Activated CD4-positive, alpha-beta memory T cell treated with anti-CD3 and anti-CD28 coated beads, Interleukin-2, amount 10 ng/mL, durations not matched to agents 7 days and 5 days (primary cell): ENCODE data around the gene C2CD4B. TPM values are rescaled to one million over a fixed set of nuclear protein-coding genes. Genes with fewer than 3 reads are reported as not detected.
A peak's percentile ranks its signal among the peaks of the same experiment; 100 is the strongest.

Source experiments
- CTCF ChIA-PET: fragments of 350-600 bp; sonication (Branson Sonifier 250); formaldehyde crosslinking; loops from one replicate; lab custom pipeline; 2021; ENCODE audit warnings: antibody characterized with exemption, inconsistent platforms; lab: Charles Lee
- POLR2A ChIA-PET: fragments of 350-600 bp; sonication (Branson Sonifier 250); formaldehyde crosslinking; loops from one replicate; lab custom pipeline; 2021; ENCODE audit warnings: antibody characterized with exemption; lab: Charles Lee
- DNase-seq: peaks from one replicate; pipeline ENCODE4 v3.0.0-alpha.2; 2020
- H3K27ac Mint-ChIP-seq: one replicate; pipeline ENCODE4 v1.8.0; 2021; ENCODE audit warnings: mild to moderate bottlenecking, mixed read lengths
- H3K27me3 Mint-ChIP-seq: one replicate; pipeline ENCODE4 v1.8.0; 2021; ENCODE audit warnings: mixed read lengths
- H3K36me3 Mint-ChIP-seq: one replicate; pipeline ENCODE4 v1.8.0; 2021; ENCODE audit warnings: low read depth, mixed read lengths
- H3K4me1 Mint-ChIP-seq: one replicate; pipeline ENCODE4 v1.8.0; 2021; ENCODE audit warnings: mixed read lengths
- H3K4me3 Mint-ChIP-seq: one replicate; pipeline ENCODE4 v1.8.0; 2021; ENCODE audit warnings: mild to moderate bottlenecking, mixed read lengths
- H3K9me3 Mint-ChIP-seq: one replicate; pipeline ENCODE4 v1.8.0; 2021; ENCODE audit warnings: mixed read lengths
- total RNA-seq, 2 experiments: library from RNA; stranded (reverse); gene quantifications; one replicate each; pipeline ENCODE4 v1.2.3, GENCODE V29; 2021

Gene C2CD4B
- total RNA-seq, 2 experiments from 2014 or later, result 0.23 to 0.40 TPM

- CTCF ChIA-PET, result no interaction called here
- Mint-ChIP-seq H3K4me1 (no peaks in the 10 kb centered on the region), H3K27ac (no peak overlapping the region), H3K9me3 (no peaks in the 10 kb centered on the region), H3K4me3 (no peak overlapping the region), H3K36me3 (no peaks in the 10 kb centered on the region), H3K27me3 (peaks cover 11% of the 10 kb centered on the region)
- POLR2A ChIA-PET, result no interaction called here
- DNase-seq, result no peak
Measured at GRCh38 chr15:62183130-62183529, 18.0 kb upstream of the C2CD4B start.

GRCh38 chr15:62173215-62173614 lies 8.1 kb upstream of the C2CD4B start:
- no peak overlapping the region for H3K27ac Mint-ChIP-seq
- DNase-seq, result no peak
- no peak overlapping the region for H3K4me3 Mint-ChIP-seq
- H3K4me1 Mint-ChIP-seq, result no peaks in the 10 kb centered on the region
- ChIA-PET CTCF (no interaction called here), POLR2A (no interaction called here)
- no peaks in the 10 kb centered on the region for H3K9me3 Mint-ChIP-seq
- peaks cover 27% of the 10 kb centered on the region for H3K27me3 Mint-ChIP-seq
- no peaks in the 10 kb centered on the region for H3K36me3 Mint-ChIP-seq

GRCh38 chr15:62171882-62172281 lies 6.8 kb upstream of the C2CD4B start:
- no peaks in the 10 kb centered on the region for H3K9me3 Mint-ChIP-seq
- no peak overlapping the region for H3K27ac Mint-ChIP-seq
- CTCF ChIA-PET, result interaction anchor here (0.7 to 1.1 kb wide), 3 partner anchors 82 to 568 kb away, joined by 3 read pairs; no protein-coding TSS in a partner anchor
- H3K36me3 Mint-ChIP-seq, result no peaks in the 10 kb centered on the region
- H3K27me3 Mint-ChIP-seq, result peaks cover 32% of the 10 kb centered on the region
- DNase-seq, result no peak
- H3K4me1 Mint-ChIP-seq, result no peaks in the 10 kb centered on the region
- no peak overlapping the region for H3K4me3 Mint-ChIP-seq
- POLR2A ChIA-PET, result no interaction called here

- Mint-ChIP-seq H3K9me3 (no peaks in the 10 kb centered on the region), H3K36me3 (no peaks in the 10 kb centered on the region), H3K4me3 (no peak overlapping the region), H3K4me1 (peaks cover 13% of the 10 kb centered on the region), H3K27ac (no peak overlapping the region), H3K27me3 (peaks cover 61% of the 10 kb centered on the region)
- ChIA-PET POLR2A (interaction anchor here (1.0 to 1.4 kb wide), 2 partner anchors 24 to 47 kb away, joined by 3 to 5 read pairs; no protein-coding TSS in a partner anchor), CTCF (no interaction called here)
- no peak for DNase-seq
Measured at GRCh38 chr15:62165793-62166375, 799 bp upstream of the C2CD4B start.

- H3K4me1 Mint-ChIP-seq, result peaks cover 13% of the 10 kb centered on the region
- no peak for DNase-seq
- H3K27me3 Mint-ChIP-seq, result peaks cover 69% of the 10 kb centered on the region
- H3K27ac Mint-ChIP-seq, result no peak overlapping the region
- H3K36me3 Mint-ChIP-seq, result peaks cover 3% of the 10 kb centered on the region
- H3K9me3 Mint-ChIP-seq, result no peaks in the 10 kb centered on the region
- ChIA-PET CTCF (interaction anchor here (0.7 to 0.8 kb wide), 2 partner anchors 24 to 97 kb away, joined by 3 read pairs; partner anchors contain the start of gene C2CD4A), POLR2A (interaction anchor here (1.0 to 1.4 kb wide), 3 partner anchors 22 to 105 kb away, joined by 3 to 5 read pairs (median 4); partner anchors contain the start of gene VPS13C)
- H3K4me3 Mint-ChIP-seq, result peak overlapping the region; percentile 68
Measured at GRCh38 chr15:62164396-62165103, 535 bp downstream of the C2CD4B start.

GRCh38 chr15:62164014-62164395 lies 1.1 kb downstream of the C2CD4B start:
- no peak overlapping the region for H3K4me3 Mint-ChIP-seq
- peaks cover 69% of the 10 kb centered on the region for H3K27me3 Mint-ChIP-seq
- CTCF ChIA-PET, result no interaction called here

GRCh38 chr15:62163397-62164013 lies 1.6 kb downstream of the C2CD4B start:
- Mint-ChIP-seq H3K27me3 (peaks cover 70% of the 10 kb centered on the region), H3K4me3 (peak overlapping the region; percentile 1)

More at GRCh38 chr15:62164014-62164395, 1.1 kb downstream of the C2CD4B start:
- Mint-ChIP-seq H3K4me1 (peaks cover 13% of the 10 kb centered on the region), H3K36me3 (peaks cover 3% of the 10 kb centered on the region), H3K27ac (no peak overlapping the region), H3K9me3 (no peaks in the 10 kb centered on the region)
- no peak for DNase-seq
- POLR2A ChIA-PET, result no interaction called here

GRCh38 chr15:62153228-62153627 lies 11.9 kb downstream of the C2CD4B start:
- H3K9me3 Mint-ChIP-seq, result peaks cover 5% of the 10 kb centered on the region
- POLR2A ChIA-PET, result no interaction called here
- CTCF ChIA-PET, result interaction anchor here (1.1 to 1.5 kb wide), 3 partner anchors 93 to 319 kb away, joined by 4 to 7 read pairs (median 4); partner anchors contain the start of gene VPS13C
- H3K36me3 Mint-ChIP-seq, result no peaks in the 10 kb centered on the region
- H3K27me3 Mint-ChIP-seq, result peaks cover 11% of the 10 kb centered on the region
- H3K27ac Mint-ChIP-seq, result no peak overlapping the region
- no peak overlapping the region for H3K4me3 Mint-ChIP-seq
- peaks cover 6% of the 10 kb centered on the region for H3K4me1 Mint-ChIP-seq
- no peak for DNase-seq

More at GRCh38 chr15:62163397-62164013, 1.6 kb downstream of the C2CD4B start:
- H3K27ac Mint-ChIP-seq, result no peak overlapping the region
- no peak for DNase-seq
- H3K36me3 Mint-ChIP-seq, result peaks cover 3% of the 10 kb centered on the region
- POLR2A ChIA-PET, result no interaction called here
- H3K9me3 Mint-ChIP-seq, result no peaks in the 10 kb centered on the region
- CTCF ChIA-PET, result no interaction called here
- peaks cover 13% of the 10 kb centered on the region for H3K4me1 Mint-ChIP-seq

GRCh38 chr15:62150445-62150844 lies 14.6 kb downstream of the C2CD4B start:
- Mint-ChIP-seq H3K4me1 (peaks cover 6% of the 10 kb centered on the region), H3K27me3 (peaks cover 8% of the 10 kb centered on the region), H3K9me3 (peaks cover 2% of the 10 kb centered on the region), H3K4me3 (no peak overlapping the region), H3K36me3 (no peaks in the 10 kb centered on the region), H3K27ac (no peak overlapping the region)
- CTCF ChIA-PET, result no interaction called here
- POLR2A ChIA-PET, result no interaction called here
- no peak for DNase-seq

- Mint-ChIP-seq H3K27me3 (peaks cover 4% of the 10 kb centered on the region), H3K4me1 (peaks cover 6% of the 10 kb centered on the region), H3K4me3 (no peak overlapping the region), H3K36me3 (no peaks in the 10 kb centered on the region), H3K27ac (no peak overlapping the region), H3K9me3 (peaks cover 2% of the 10 kb centered on the region)
- no peak for DNase-seq
- ChIA-PET CTCF (no interaction called here), POLR2A (no interaction called here)
Measured at GRCh38 chr15:62149729-62150128, 15.4 kb downstream of the C2CD4B start.

GRCh38 chr15:62147551-62147950 lies 17.5 kb downstream of the C2CD4B start:
- ChIA-PET POLR2A (no interaction called here), CTCF (no interaction called here)
- H3K4me3 Mint-ChIP-seq, result no peak overlapping the region

GRCh38 chr15:62147149-62147548 lies 17.9 kb downstream of the C2CD4B start:
- no peaks in the 10 kb centered on the region for H3K36me3 Mint-ChIP-seq
- DNase-seq, result no peak
- no peak overlapping the region for H3K4me3 Mint-ChIP-seq
- ChIA-PET POLR2A (no interaction called here), CTCF (no interaction called here)
- H3K9me3 Mint-ChIP-seq, result peaks cover 2% of the 10 kb centered on the region
- no peak overlapping the region for H3K27ac Mint-ChIP-seq
- peaks cover 3% of the 10 kb centered on the region for H3K27me3 Mint-ChIP-seq
- peaks cover 6% of the 10 kb centered on the region for H3K4me1 Mint-ChIP-seq

More at GRCh38 chr15:62147551-62147950, 17.5 kb downstream of the C2CD4B start:
- peaks cover 2% of the 10 kb centered on the region for H3K9me3 Mint-ChIP-seq
- peaks cover 3% of the 10 kb centered on the region for H3K4me1 Mint-ChIP-seq
- no peaks in the 10 kb centered on the region for H3K36me3 Mint-ChIP-seq
- H3K27me3 Mint-ChIP-seq, result peaks cover 3% of the 10 kb centered on the region
- H3K27ac Mint-ChIP-seq, result no peak overlapping the region
- no peak for DNase-seq
